ENCODE results near the gene RSPRY1. TPM values are rescaled to one million over a fixed set of nuclear protein-coding genes. Genes with fewer than 3 reads are reported as not detected.

Gene RSPRY1
- total RNA-seq, 2 donors from 2014 or later: 28.7 to 32.5 TPM

- Histone ChIP-seq H3K9me3 (no peaks in the 10 kb centered on the region), H3K36me3 (peaks cover 10% of the 10 kb centered on the region), H3K4me1 (ENCODE audit: control insufficient read depth in 1 of 2, low read depth in 2 of 2) (no peaks in the 10 kb centered on the region), H3K4me3 (no peak overlapping the region), H3K27me3 (replicated peaks; ENCODE audit: insufficient read depth) (no peaks in the 10 kb centered on the region), H3K27ac (no peak overlapping the region)
- no peak for TF ChIP-seq CTCF (IDR thresholded peaks at IDR 0.05)
- ATAC-seq (ENCODE audit: insufficient number of reproducible peaks, low FRiP score, low read depth): no peak
- DNase-seq (ENCODE audit: low spot score): no peak
Observed at GRCh38 chr16:57149391-57149790, 36.7 kb upstream of the RSPRY1 start.

DNA sequence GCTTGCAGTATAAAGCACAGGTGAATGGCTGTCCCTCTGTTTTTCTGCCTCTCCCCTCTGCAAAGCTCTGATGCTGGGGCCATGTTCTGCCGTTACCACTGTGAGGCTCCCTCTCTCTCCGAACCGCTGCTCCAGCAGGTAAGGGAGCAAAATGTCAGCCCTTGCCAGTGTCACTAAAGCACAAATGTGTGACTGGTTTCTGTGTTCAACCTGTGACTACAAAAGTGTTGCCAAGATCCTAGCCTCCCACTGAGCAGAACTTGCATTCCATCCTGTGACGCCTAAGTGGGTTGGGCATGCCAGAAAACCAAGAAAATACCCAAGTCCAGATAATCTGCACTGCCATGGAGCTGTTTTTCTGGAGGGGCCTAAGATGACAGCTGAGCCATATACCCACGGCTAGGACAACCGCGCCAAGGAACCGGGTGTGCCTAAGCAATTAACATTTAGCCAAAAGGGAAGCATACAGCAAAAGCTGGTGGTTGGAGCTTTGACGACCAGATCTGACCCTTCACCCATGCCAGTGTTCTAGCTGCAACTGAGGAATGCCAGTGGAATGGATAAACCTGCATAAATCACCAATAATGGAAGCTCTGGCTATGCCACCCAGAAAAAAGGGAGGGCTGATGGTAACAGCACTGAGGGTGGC, 35.3 kb upstream of the RSPRY1 start:
- ATAC-seq (ENCODE audit: insufficient number of reproducible peaks, low FRiP score, low read depth): no peak
- Histone ChIP-seq H3K27ac (no peak overlapping the region), H3K4me1 (ENCODE audit: control insufficient read depth in 1 of 2, low read depth in 2 of 2) (no peaks in the 10 kb centered on the region), H3K9me3 (no peaks in the 10 kb centered on the region), H3K4me3 (no peak overlapping the region), H3K36me3 (peaks cover 24% of the 10 kb centered on the region), H3K27me3 (replicated peaks; ENCODE audit: insufficient read depth) (no peaks in the 10 kb centered on the region)
- DNase-seq (ENCODE audit: low spot score): no peak
- TF ChIP-seq CTCF (IDR thresholded peaks at IDR 0.05): no peak

DNA sequence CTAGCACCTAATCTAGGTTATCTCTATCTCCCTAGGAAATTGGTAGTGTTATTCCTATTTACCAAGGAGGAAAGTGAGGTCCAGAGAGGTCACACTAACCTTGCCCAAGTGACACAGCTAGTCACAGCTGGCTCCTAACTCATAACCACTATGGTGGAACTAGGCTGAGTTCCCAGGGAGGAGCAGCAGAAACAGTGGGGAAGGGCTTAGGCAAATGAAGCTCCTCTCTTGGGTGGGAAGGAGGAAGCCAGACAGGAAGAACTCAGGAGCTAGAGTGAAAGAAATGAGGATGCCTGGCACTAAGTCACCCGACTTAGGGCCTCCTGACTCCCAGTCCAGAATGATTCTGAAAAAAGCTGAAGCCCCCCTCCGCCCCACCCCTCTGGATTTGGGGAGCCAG, 34.8 kb upstream of the RSPRY1 start:
- no peaks in the 10 kb centered on the region for H3K9me3 ChIP-seq
- no peak for TF ChIP-seq CTCF (IDR thresholded peaks at IDR 0.05)
- DNase-seq (ENCODE audit: low spot score): no peak
- no peaks in the 10 kb centered on the region for H3K27me3 ChIP-seq (replicated peaks; ENCODE audit: insufficient read depth)
- no peak overlapping the region for H3K4me3 ChIP-seq
- ATAC-seq (ENCODE audit: insufficient number of reproducible peaks, low FRiP score, low read depth): no peak
- H3K27ac ChIP-seq: no peak overlapping the region
- H3K4me1 ChIP-seq (ENCODE audit: control insufficient read depth in 1 of 2, low read depth in 2 of 2): no peaks in the 10 kb centered on the region
- H3K36me3 ChIP-seq: peaks cover 24% of the 10 kb centered on the region

GRCh38 chr16:57152096-57153093, 33.7 kb upstream of the RSPRY1 start:
- no peaks in the 10 kb centered on the region for H3K27me3 ChIP-seq (replicated peaks; ENCODE audit: insufficient read depth)
- peaks cover 24% of the 10 kb centered on the region for H3K36me3 ChIP-seq
- DNase-seq (ENCODE audit: low spot score): no peak
- no peaks in the 10 kb centered on the region for H3K9me3 ChIP-seq
- no peaks in the 10 kb centered on the region for H3K4me1 ChIP-seq (ENCODE audit: control insufficient read depth in 1 of 2, low read depth in 2 of 2)
- H3K4me3 ChIP-seq: no peak overlapping the region
- no peak for ATAC-seq (ENCODE audit: insufficient number of reproducible peaks, low FRiP score, low read depth)
- no peak overlapping the region for H3K27ac ChIP-seq
- TF ChIP-seq CTCF (IDR thresholded peaks at IDR 0.05): no peak

- no peaks in the 10 kb centered on the region for H3K27me3 ChIP-seq (replicated peaks; ENCODE audit: insufficient read depth)
- no peak for DNase-seq (ENCODE audit: low spot score)
- no peak overlapping the region for H3K27ac ChIP-seq
- H3K9me3 ChIP-seq: no peaks in the 10 kb centered on the region
- no peaks in the 10 kb centered on the region for H3K4me1 ChIP-seq (ENCODE audit: control insufficient read depth in 1 of 2, low read depth in 2 of 2)
- TF ChIP-seq CTCF (IDR thresholded peaks at IDR 0.05): no peak
- ATAC-seq (ENCODE audit: insufficient number of reproducible peaks, low FRiP score, low read depth): no peak
- H3K4me3 ChIP-seq: no peak overlapping the region
- H3K36me3 ChIP-seq: peaks cover 24% of the 10 kb centered on the region
Observed at GRCh38 chr16:57153841-57154240, 32.3 kb upstream of the RSPRY1 start.
